Body of pancreas (tissue), 4 donors: Measurements from ENCODE around the gene CCT8.

ENCODE experiments used
- POLR2A ChIP-seq, 3 donors: fragments of 450-650 bp; IDR thresholded peaks; one replicate each; pipeline ENCODE4 v1.6.1; 2016; ENCODE audit warnings: antibody characterized with exemption in 3 of 3, mild to moderate bottlenecking in 2 of 3
- TF ChIP-seq, protein P1 (sequence below), 7 experiments: fragments of 450-650 bp in 4 of 7; fragments of 200-600 bp in 3 of 7; sonication (generic) in 3 of 7; IDR thresholded peaks; one replicate each; pipeline ENCODE4 v1.5.1; 2016 to 2019; ENCODE audit warnings: antibody characterized with exemption in 7 of 7

DNA sequence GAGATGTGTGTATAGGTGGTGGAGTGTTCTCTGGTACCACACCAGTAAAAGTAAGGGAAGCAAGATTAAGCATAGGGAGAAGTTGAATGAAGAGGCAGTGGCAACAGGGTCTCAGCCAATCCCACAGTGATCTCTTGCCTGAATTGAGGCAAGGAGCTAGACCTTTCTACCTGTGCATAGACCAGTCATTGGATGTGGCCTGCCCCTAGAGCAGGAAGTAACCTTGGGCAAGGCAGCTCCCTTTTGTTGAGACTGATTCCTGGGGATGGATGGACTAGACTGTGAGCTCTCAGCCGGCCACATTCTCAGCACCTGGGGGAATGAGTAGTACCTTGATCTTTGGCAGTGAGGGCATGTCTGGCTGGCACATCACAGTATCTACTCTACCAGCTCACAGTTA, 42.5 kb downstream of the CCT8 start:
- TF ChIP-seq, protein P1, sequence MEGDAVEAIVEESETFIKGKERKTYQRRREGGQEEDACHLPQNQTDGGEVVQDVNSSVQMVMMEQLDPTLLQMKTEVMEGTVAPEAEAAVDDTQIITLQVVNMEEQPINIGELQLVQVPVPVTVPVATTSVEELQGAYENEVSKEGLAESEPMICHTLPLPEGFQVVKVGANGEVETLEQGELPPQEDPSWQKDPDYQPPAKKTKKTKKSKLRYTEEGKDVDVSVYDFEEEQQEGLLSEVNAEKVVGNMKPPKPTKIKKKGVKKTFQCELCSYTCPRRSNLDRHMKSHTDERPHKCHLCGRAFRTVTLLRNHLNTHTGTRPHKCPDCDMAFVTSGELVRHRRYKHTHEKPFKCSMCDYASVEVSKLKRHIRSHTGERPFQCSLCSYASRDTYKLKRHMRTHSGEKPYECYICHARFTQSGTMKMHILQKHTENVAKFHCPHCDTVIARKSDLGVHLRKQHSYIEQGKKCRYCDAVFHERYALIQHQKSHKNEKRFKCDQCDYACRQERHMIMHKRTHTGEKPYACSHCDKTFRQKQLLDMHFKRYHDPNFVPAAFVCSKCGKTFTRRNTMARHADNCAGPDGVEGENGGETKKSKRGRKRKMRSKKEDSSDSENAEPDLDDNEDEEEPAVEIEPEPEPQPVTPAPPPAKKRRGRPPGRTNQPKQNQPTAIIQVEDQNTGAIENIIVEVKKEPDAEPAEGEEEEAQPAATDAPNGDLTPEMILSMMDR (IDR thresholded peaks at IDR 0.05): no peak
- TF ChIP-seq POLR2A (IDR thresholded peaks at IDR 0.05): no peak
